Parathyroid adenoma (tissue), 2 donors: ENCODE results near the gene TBCA.

Experiments used
- H2AFZ ChIP-seq: fragments of 300-600 bp; sonication (generic); one replicate; pipeline ENCODE4 v1.7.0; 2017; ENCODE audit warnings: antibody characterized with exemption, mild to moderate bottlenecking
- H3K27ac ChIP-seq: fragments of 300-600 bp; sonication (generic); one replicate; pipeline ENCODE4 v1.7.0; 2017
- H3K27me3 ChIP-seq: fragments of 300-600 bp; sonication (generic); one replicate; pipeline ENCODE4 v1.7.0; 2017; ENCODE audit warnings: low read length; ENCODE audit not compliant: control insufficient read depth, insufficient read depth
- H3K36me3 ChIP-seq: fragments of 300-600 bp; sonication (generic); one replicate; pipeline ENCODE4 v1.7.0; 2017; ENCODE audit warnings: low read length; ENCODE audit not compliant: control insufficient read depth, insufficient read depth
- H3K4me1 ChIP-seq: fragments of 300-600 bp; sonication (generic); one replicate; pipeline ENCODE4 v1.7.0; 2017; ENCODE audit warnings: control low read depth
- H3K4me2 ChIP-seq: fragments of 300-600 bp; sonication (generic); one replicate; pipeline ENCODE4 v1.7.0; 2017; ENCODE audit warnings: low read length
- H3K4me3 ChIP-seq: fragments of 300-600 bp; sonication (generic); one replicate; pipeline ENCODE4 v1.7.0; 2017; ENCODE audit warnings: low read depth, low read length
- H3K79me2 ChIP-seq: fragments of 300-600 bp; sonication (generic); one replicate; pipeline ENCODE4 v1.7.0; 2017; ENCODE audit warnings: control low read depth
- H3K9ac ChIP-seq: fragments of 300-600 bp; sonication (generic); one replicate; pipeline ENCODE4 v1.7.0; 2017; ENCODE audit warnings: mild to moderate bottlenecking
- H3K9me3 ChIP-seq: fragments of 300-600 bp; sonication (generic); one replicate; pipeline ENCODE4 v1.7.0; 2017; ENCODE audit warnings: low read length; ENCODE audit not compliant: control insufficient read depth
- TF ChIP-seq, protein P1 (sequence below): fragments of 300-600 bp; sonication (generic); IDR thresholded peaks from one replicate; pipeline ENCODE4 v1.7.0; 2017; ENCODE audit warnings: antibody characterized with exemption, mild to moderate bottlenecking
- donor health status: primary hyperparathyroidism.

TBCA gene

DNA sequence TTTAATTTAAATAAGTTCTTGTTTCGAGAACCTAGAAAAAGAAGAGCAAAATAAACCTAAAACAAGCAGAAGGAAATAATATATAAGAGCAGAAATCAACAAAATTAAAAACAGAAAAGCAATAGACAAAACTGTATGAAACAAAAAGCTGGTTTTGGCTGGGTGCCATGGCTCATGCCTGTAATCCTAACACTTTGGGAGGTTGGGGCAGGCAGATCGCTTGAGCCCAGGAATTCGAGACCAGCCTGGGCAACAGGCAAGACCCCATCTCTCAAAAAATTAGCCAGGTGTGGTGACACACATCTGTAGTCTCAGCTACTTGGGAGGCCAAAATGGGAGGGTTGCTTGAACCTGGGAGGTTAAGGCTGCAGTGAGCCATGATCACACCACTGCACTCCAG, 78.4 kb downstream of the TBCA start:
- Histone ChIP-seq H2AFZ (no peak overlapping the region), H3K27me3 (no peaks in the 10 kb centered on the region), H3K79me2 (peaks cover 20% of the 10 kb centered on the region), H3K9me3 (no peaks in the 10 kb centered on the region), H3K9ac (no peak overlapping the region), H3K36me3 (no peaks in the 10 kb centered on the region), H3K27ac (no peak overlapping the region), H3K4me2 (no peak overlapping the region), H3K4me3 (no peak overlapping the region), H3K4me1 (peaks cover 6% of the 10 kb centered on the region)
- TF ChIP-seq, protein P1, sequence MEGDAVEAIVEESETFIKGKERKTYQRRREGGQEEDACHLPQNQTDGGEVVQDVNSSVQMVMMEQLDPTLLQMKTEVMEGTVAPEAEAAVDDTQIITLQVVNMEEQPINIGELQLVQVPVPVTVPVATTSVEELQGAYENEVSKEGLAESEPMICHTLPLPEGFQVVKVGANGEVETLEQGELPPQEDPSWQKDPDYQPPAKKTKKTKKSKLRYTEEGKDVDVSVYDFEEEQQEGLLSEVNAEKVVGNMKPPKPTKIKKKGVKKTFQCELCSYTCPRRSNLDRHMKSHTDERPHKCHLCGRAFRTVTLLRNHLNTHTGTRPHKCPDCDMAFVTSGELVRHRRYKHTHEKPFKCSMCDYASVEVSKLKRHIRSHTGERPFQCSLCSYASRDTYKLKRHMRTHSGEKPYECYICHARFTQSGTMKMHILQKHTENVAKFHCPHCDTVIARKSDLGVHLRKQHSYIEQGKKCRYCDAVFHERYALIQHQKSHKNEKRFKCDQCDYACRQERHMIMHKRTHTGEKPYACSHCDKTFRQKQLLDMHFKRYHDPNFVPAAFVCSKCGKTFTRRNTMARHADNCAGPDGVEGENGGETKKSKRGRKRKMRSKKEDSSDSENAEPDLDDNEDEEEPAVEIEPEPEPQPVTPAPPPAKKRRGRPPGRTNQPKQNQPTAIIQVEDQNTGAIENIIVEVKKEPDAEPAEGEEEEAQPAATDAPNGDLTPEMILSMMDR = no peak

DNA sequence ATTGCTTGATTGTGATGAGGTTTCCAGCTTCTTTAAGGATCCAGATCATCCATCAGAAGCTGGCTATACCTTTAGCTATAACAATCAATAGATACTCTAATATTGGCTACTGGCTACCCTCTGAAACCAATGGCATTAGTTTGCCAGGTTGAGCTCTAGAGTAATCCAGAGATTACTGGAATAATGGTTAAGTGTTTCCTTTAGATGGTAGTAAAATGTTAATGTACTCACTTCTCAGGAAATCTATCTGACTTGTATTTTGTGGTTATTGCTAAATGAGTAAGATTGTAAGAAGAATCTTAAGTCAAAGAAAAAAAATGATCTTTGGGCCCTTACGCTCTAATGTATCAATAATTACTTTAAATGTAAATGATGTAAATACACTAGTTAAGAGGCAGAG, 80.0 kb downstream of the TBCA start:
- Histone ChIP-seq H3K27me3 (no peaks in the 10 kb centered on the region), H3K4me3 (no peak overlapping the region), H3K4me1 (peaks cover 6% of the 10 kb centered on the region), H3K27ac (no peak overlapping the region), H3K9me3 (no peaks in the 10 kb centered on the region), H3K79me2 (peaks cover 19% of the 10 kb centered on the region), H3K36me3 (no peaks in the 10 kb centered on the region), H3K4me2 (no peak overlapping the region), H3K9ac (no peak overlapping the region), H2AFZ (no peak overlapping the region)
- TF ChIP-seq, protein P1 = no peak

DNA sequence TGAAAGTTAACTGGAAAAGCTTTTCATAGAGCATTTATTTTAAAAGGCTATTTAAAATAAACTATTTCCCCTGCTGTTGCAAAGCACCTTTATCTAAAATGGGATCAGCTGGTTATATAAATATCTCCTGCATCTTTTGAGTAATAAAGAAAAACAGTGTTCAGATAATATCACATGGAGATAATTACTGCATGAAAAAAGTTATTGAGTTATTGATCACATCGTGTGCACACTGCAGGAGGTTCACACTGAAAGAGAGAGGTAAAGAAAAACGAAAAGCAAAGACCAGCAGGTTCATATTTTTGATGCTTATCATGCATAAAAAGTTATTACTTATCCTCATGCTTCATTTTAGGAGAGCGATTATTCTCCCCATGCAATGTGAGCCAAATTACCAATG, 82.2 kb downstream of the TBCA start:
- no peak overlapping the region for H3K27ac ChIP-seq
- H2AFZ ChIP-seq = no peak overlapping the region
- H3K9me3 ChIP-seq = no peaks in the 10 kb centered on the region
- no peak overlapping the region for H3K4me3 ChIP-seq
- peaks cover 19% of the 10 kb centered on the region for H3K79me2 ChIP-seq
- H3K9ac ChIP-seq = no peak overlapping the region
- no peaks in the 10 kb centered on the region for H3K27me3 ChIP-seq
- no peaks in the 10 kb centered on the region for H3K36me3 ChIP-seq
- H3K4me1 ChIP-seq = peaks cover 6% of the 10 kb centered on the region
- TF ChIP-seq, protein P1 = no peak
- H3K4me2 ChIP-seq = no peak overlapping the region

DNA sequence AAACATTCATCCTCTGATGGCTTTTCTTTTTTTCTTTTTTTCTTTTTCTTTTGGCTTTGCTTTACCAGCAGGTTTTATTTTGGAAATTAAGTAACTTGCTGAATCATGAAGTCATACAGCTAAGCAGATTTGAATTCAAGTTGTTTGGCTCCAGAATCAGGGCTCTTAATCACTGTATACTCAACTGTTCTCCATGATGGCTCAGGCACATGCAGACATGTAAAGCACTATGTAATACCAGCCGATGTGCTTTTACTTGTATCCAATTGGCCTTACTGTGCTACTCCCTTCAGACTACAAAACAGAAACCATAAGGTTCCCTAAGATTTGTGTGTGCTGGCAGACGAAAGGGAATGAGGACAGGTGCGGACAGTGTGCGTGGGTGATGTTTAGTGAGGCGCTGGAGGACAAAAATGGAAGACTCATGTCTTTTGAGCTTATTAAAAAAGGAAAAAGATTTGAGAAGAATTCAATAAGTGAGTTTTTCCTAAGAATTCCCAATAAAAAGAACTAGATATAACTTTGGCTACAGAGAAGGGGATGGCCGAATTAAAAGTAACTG, 92.9 kb downstream of the TBCA start:
- TF ChIP-seq, protein P1 = no peak
- Histone ChIP-seq H3K9ac (no peak overlapping the region), H3K4me1 (no peaks in the 10 kb centered on the region), H3K4me3 (no peak overlapping the region), H2AFZ (no peak overlapping the region), H3K27me3 (no peaks in the 10 kb centered on the region), H3K36me3 (no peaks in the 10 kb centered on the region), H3K27ac (no peak overlapping the region), H3K79me2 (no peaks in the 10 kb centered on the region), H3K4me2 (no peak overlapping the region), H3K9me3 (no peaks in the 10 kb centered on the region)

DNA sequence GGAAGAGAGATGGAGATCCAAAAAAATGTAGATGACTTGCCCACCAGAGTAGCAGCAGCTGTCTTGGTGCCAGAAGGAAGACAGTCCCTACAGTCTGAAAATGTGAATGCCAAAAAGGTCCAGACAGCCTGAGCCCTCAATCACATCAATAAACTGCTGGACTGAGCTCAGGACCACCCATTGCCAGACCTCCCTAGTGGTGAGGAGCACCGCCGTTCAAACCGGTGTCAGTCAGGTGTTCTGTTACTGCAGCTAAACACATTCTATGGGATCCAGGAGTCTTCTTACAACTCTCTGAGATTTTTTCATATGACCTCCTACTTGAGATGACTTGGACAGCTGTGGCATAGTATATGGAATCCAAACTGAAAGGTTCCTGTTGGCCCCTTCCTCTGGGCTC, 105.6 kb downstream of the TBCA start:
- H3K9me3 ChIP-seq = no peaks in the 10 kb centered on the region

More for the DNA sequence above, 105.6 kb downstream of the TBCA start:
- Histone ChIP-seq H3K79me2 (no peaks in the 10 kb centered on the region), H3K9ac (no peak overlapping the region), H3K4me2 (no peak overlapping the region), H3K4me1 (no peaks in the 10 kb centered on the region), H3K27ac (no peak overlapping the region), H3K4me3 (no peak overlapping the region), H3K27me3 (no peaks in the 10 kb centered on the region), H3K36me3 (no peaks in the 10 kb centered on the region), H2AFZ (no peak overlapping the region)
- TF ChIP-seq, protein P1 = no peak
